HEK293T (cell line): ENCODE measurements around the gene RAB34.

Experiments
- BHLHE40 ChIP-seq: fragments of 450-650 bp; IDR thresholded peaks from 2 replicates; pipeline ENCODE4 v1.6.1; 2016; ENCODE audit warnings: mild to moderate bottlenecking, moderate library complexity, borderline replicate concordance
- FOXM1 ChIP-seq: fragments of 450-650 bp; IDR thresholded peaks from 2 replicates; pipeline ENCODE4 v1.6.1; 2017; ENCODE audit warnings: mild to moderate bottlenecking, borderline replicate concordance
- HDGF ChIP-seq: fragments of 450-650 bp; IDR thresholded peaks from 2 replicates; pipeline ENCODE4 v1.6.1; 2017; ENCODE audit warnings: antibody characterized with exemption, borderline replicate concordance
- PKNOX1 ChIP-seq: fragments of 450-650 bp; IDR thresholded peaks from 2 replicates; pipeline ENCODE4 v1.6.1; 2016
- SP1 ChIP-seq: fragments of 450-650 bp; IDR thresholded peaks from 2 replicates; pipeline ENCODE4 v1.6.1; 2017
- SUZ12 ChIP-seq: fragments of 450-650 bp; IDR thresholded peaks from 2 replicates; pipeline ENCODE4 v1.6.1; 2016; ENCODE audit warnings: mild to moderate bottlenecking
- TARDBP ChIP-seq: fragments of 450-650 bp; IDR thresholded peaks from 2 replicates; pipeline ENCODE4 v1.6.1; 2016

GRCh38 chr17:28703552-28704218 lies 14.0 kb downstream of the RAB34 start:
- TF ChIP-seq SUZ12: no peak
- TF ChIP-seq FOXM1: no peak
- no peak for TF ChIP-seq PKNOX1
- no peak for TF ChIP-seq TARDBP
- no peak for TF ChIP-seq BHLHE40
- no peak for TF ChIP-seq SP1
- no peak for TF ChIP-seq HDGF
